HCT116 (cell line): ENCODE data around the gene PATZ1. TPM values are rescaled to one million over a fixed set of nuclear protein-coding genes. Genes with fewer than 3 reads are reported as not detected.

Experiments
- ATAC-seq: fragments of 200-7000 bp; cut with Tn5 transposase; 2 replicates; pipeline ENCODE4 v1.9.1; 2020; ENCODE audit warnings: mild to moderate bottlenecking, moderate library complexity
- BruUV-seq: library from RNA; stranded (reverse); fragments of 400-500 nt; replicated peaks from 2 replicates; lab custom pipeline; 2021; lab: Mats Ljungman, UMichigan
- CTCF ChIA-PET: fragments of 300-600 bp; sonication (Branson Sonifier 250); formaldehyde crosslinking; loops from one replicate; lab custom pipeline; 2021; ENCODE audit warnings: antibody characterized with exemption; lab: Charles Lee
- POLR2A ChIA-PET: fragments of 300-600, 350-600 bp; sonication (Branson Sonifier 250); formaldehyde crosslinking; loops from one replicate; lab custom pipeline; 2021; ENCODE audit warnings: antibody characterized with exemption; lab: Charles Lee
- RAD21 ChIA-PET, 2 experiments: fragments of 300-600 bp; sonication (Branson Sonifier 250); formaldehyde crosslinking; loops; one replicate each; lab custom pipeline; 2023; ENCODE audit warnings: low total read pairs in 2 of 2; ENCODE audit not compliant: uncharacterized antibody in 2 of 2, unreplicated experiment in 2 of 2, low non-redundant PET in 1 of 2; lab: Charles Lee
- DNase-seq: peaks from one replicate; pipeline ENCODE4 v3.0.0-alpha.2; 2010; ENCODE audit warnings: low read depth, low spot score
- H2AFZ ChIP-seq: fragments of 200-600 bp; shearing (Covaris generic), sonication (generic); 2 replicates; pipeline ENCODE4 v1.6.1; 2017; ENCODE audit warnings: low read depth, mixed run types, mixed read lengths, antibody characterized with exemption, low read length; ENCODE audit not compliant: poor library complexity, severe bottlenecking
- H3K27ac ChIP-seq: 2 replicates; pipeline ENCODE4 v1.5.1; 2012; ENCODE audit warnings: low read depth, low read length
- H3K27me3 ChIP-seq: fragments of 200-600 bp; sonication (generic); 2 replicates; pipeline ENCODE4 v1.6.1; 2016; ENCODE audit warnings: mixed run types, low read length, mixed read lengths; ENCODE audit not compliant: insufficient read depth
- H3K36me3 ChIP-seq, 2 experiments: fragments of 200-500 bp in 1 of 2; fragments of 200-600 bp in 1 of 2; sonication (Bioruptor generic) in 1 of 2; sonication (generic) in 1 of 2; 2 replicates each; pipeline versions ENCODE4 v1.5.1 to v1.6.1; 2014 to 2016; ENCODE audit warnings: low read length in 2 of 2, inconsistent platforms in 1 of 2, mixed read lengths in 1 of 2, mixed run types in 1 of 2; ENCODE audit not compliant: insufficient read depth in 2 of 2, control insufficient read depth in 1 of 2
- H3K4me1 ChIP-seq, 2 experiments: fragments of 200-600 bp in 1 of 2; sonication (generic) in 1 of 2; 2 replicates each; pipeline versions ENCODE4 v1.5.1 to v1.6.1; 2012 to 2017; ENCODE audit warnings: low read length in 2 of 2, inconsistent platforms in 1 of 2, mild to moderate bottlenecking in 1 of 2, mixed read lengths in 1 of 2, mixed run types in 1 of 2, moderate library complexity in 1 of 2; ENCODE audit not compliant: insufficient read depth in 2 of 2, control insufficient read depth in 1 of 2
- H3K4me2 ChIP-seq: fragments of 200-600 bp; sonication (generic); 2 replicates; pipeline ENCODE4 v1.6.1; 2017; ENCODE audit warnings: mixed run types, low read length, mixed read lengths
- H3K4me3 ChIP-seq, 2 experiments: fragments of 200-600 bp in 1 of 2; sonication (generic) in 1 of 2; replicated peaks in 1 of 2; 2 replicates each; pipeline ENCODE4 v1.5.1; 2011 to 2016; ENCODE audit warnings: low read length in 2 of 2, control low read depth in 1 of 2, low read depth in 1 of 2, mild to moderate bottlenecking in 1 of 2, mixed read lengths in 1 of 2, mixed run types in 1 of 2
- H3K79me2 ChIP-seq: fragments of 200-600 bp; sonication (generic); 2 replicates; pipeline ENCODE4 v1.6.1; 2017; ENCODE audit warnings: mild to moderate bottlenecking, mixed run types, low read length, moderate library complexity, mixed read lengths; ENCODE audit not compliant: insufficient read depth
- H3K9ac ChIP-seq: fragments of 200-600 bp; sonication (generic); 2 replicates; pipeline ENCODE4 v1.6.1; 2016; ENCODE audit warnings: low read length, mixed read lengths
- H3K9me2 ChIP-seq: fragments of 200-600 bp; sonication (generic), shearing (Covaris generic); 2 replicates; pipeline ENCODE4 v1.6.1; 2017; ENCODE audit warnings: mixed run types, mild to moderate bottlenecking, moderate library complexity; ENCODE audit not compliant: insufficient read depth
- H3K9me3 ChIP-seq, 2 experiments: fragments of 200-500 bp in 1 of 2; fragments of 200-600 bp in 1 of 2; sonication (Bioruptor generic) in 1 of 2; sonication (generic) in 1 of 2; 2 replicates each; pipeline ENCODE4 v1.6.1; 2014 to 2017; ENCODE audit warnings: low read length in 2 of 2, mixed read lengths in 2 of 2, inconsistent platforms in 1 of 2, low read depth in 1 of 2, mild to moderate bottlenecking in 1 of 2, mixed run types in 1 of 2, moderate library complexity in 1 of 2; ENCODE audit not compliant: control insufficient read depth in 1 of 2, insufficient read depth in 1 of 2
- H4K20me1 ChIP-seq: fragments of 200-600 bp; sonication (generic), shearing (Covaris generic); 2 replicates; pipeline ENCODE4 v1.6.1; 2017; ENCODE audit warnings: mixed run types, mild to moderate bottlenecking, moderate library complexity; ENCODE audit not compliant: insufficient read depth
- CBX3 ChIP-seq: IDR thresholded peaks from 2 replicates; pipeline ENCODE4 v1.6.1; 2012; ENCODE audit warnings: low read depth
- EZH2phosphoT487 ChIP-seq: fragments of 200-600 bp; IDR thresholded peaks from 2 replicates; pipeline ENCODE4 v1.6.1; 2018; ENCODE audit warnings: antibody characterized with exemption, borderline replicate concordance
- RAD21 ChIP-seq: IDR thresholded peaks from 2 replicates; pipeline ENCODE4 v1.6.1; 2012; ENCODE audit warnings: low read depth, mild to moderate bottlenecking
- intact Hi-C: fragments of 100-400 bp; cut with micrococcal nuclease; formaldehyde crosslinking; loops from 2 replicates; pipeline ENCODE4 v1.10.0; 2022
- total RNA-seq: library from RNA; stranded (reverse); gene quantifications from one replicate; pipeline ENCODE4 v1.2.1, GENCODE V29; 2021; ENCODE audit not compliant: unreplicated experiment
- TF ChIP-seq, protein P1 (sequence below): IDR thresholded peaks from 2 replicates; pipeline ENCODE4 v1.6.1; 2012; ENCODE audit warnings: low read depth
- TF ChIP-seq, protein P2 (sequence below), 3 experiments: fragments of 200-600 bp in 1 of 3; sonication (generic) in 1 of 3; IDR thresholded peaks in 2 of 3; conservative IDR thresholded peaks in 1 of 3; 2 replicates each; pipeline ENCODE4 v1.5.1; 2012 to 2017; ENCODE audit warnings: low read depth in 2 of 3, low read length in 2 of 3, antibody characterized with exemption in 1 of 3, borderline replicate concordance in 1 of 3, control low read depth in 1 of 3, mild to moderate bottlenecking in 1 of 3, mixed read lengths in 1 of 3, mixed run types in 1 of 3, moderate library complexity in 1 of 3; ENCODE audit not compliant: insufficient read depth in 1 of 3

Gene PATZ1
- total RNA-seq, 1 experiment from 2014 or later = 30.6 TPM

DNA sequence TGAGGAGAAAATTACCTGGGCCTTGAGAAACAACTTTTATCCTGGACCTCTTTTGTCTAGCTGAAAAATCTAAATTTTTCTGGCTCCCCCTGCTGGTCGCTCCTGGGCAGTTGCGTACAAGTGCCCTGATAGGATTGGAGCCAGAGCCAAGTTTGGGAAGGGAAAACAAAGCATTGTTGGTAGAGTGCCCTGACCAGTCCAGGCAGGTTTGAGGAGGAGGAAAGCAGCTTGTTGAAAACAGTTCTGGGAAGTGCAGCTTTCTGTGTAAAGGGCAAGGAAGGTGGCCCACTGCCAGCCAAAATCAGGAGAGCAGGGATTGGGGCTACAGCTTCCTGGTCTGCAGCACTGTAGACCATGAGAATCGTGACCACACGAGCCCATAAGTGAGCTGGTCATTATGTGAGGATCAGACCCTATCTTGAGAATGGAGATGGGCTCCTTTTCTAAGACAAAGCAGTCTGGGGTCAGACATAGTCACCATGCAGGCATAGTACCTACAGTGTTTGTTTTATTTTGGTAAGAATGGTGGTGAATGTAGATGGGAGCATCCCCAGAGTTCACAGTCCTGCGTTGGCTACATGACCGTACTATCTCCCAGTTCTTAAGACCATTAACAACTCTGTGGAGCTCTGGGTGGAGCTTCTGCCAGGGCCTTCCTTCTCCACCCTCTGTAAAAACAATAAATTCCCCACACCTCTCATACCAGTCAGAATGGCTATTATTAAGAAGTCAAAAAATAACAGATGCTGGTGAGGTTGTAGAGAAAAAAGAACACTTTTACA lies 32.6 kb downstream of the PATZ1 start:
- no peaks in the 10 kb centered on the region for H3K36me3 ChIP-seq
- H3K9me3 ChIP-seq = no peaks in the 10 kb centered on the region
- CTCF ChIA-PET = interaction anchor here (0.6 to 2.1 kb wide), 18 partner anchors 9 to 414 kb away, joined by 3 to 21 read pairs (median 6); partner anchors contain the start of genes PIK3IP1 and SELENOM
- BruUV-seq = no TSS peak
- H3K4me3 ChIP-seq = no peak overlapping the region
- TF ChIP-seq, protein P1, sequence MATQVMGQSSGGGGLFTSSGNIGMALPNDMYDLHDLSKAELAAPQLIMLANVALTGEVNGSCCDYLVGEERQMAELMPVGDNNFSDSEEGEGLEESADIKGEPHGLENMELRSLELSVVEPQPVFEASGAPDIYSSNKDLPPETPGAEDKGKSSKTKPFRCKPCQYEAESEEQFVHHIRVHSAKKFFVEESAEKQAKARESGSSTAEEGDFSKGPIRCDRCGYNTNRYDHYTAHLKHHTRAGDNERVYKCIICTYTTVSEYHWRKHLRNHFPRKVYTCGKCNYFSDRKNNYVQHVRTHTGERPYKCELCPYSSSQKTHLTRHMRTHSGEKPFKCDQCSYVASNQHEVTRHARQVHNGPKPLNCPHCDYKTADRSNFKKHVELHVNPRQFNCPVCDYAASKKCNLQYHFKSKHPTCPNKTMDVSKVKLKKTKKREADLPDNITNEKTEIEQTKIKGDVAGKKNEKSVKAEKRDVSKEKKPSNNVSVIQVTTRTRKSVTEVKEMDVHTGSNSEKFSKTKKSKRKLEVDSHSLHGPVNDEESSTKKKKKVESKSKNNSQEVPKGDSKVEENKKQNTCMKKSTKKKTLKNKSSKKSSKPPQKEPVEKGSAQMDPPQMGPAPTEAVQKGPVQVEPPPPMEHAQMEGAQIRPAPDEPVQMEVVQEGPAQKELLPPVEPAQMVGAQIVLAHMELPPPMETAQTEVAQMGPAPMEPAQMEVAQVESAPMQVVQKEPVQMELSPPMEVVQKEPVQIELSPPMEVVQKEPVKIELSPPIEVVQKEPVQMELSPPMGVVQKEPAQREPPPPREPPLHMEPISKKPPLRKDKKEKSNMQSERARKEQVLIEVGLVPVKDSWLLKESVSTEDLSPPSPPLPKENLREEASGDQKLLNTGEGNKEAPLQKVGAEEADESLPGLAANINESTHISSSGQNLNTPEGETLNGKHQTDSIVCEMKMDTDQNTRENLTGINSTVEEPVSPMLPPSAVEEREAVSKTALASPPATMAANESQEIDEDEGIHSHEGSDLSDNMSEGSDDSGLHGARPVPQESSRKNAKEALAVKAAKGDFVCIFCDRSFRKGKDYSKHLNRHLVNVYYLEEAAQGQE = no peak
- TF ChIP-seq, protein P2, sequence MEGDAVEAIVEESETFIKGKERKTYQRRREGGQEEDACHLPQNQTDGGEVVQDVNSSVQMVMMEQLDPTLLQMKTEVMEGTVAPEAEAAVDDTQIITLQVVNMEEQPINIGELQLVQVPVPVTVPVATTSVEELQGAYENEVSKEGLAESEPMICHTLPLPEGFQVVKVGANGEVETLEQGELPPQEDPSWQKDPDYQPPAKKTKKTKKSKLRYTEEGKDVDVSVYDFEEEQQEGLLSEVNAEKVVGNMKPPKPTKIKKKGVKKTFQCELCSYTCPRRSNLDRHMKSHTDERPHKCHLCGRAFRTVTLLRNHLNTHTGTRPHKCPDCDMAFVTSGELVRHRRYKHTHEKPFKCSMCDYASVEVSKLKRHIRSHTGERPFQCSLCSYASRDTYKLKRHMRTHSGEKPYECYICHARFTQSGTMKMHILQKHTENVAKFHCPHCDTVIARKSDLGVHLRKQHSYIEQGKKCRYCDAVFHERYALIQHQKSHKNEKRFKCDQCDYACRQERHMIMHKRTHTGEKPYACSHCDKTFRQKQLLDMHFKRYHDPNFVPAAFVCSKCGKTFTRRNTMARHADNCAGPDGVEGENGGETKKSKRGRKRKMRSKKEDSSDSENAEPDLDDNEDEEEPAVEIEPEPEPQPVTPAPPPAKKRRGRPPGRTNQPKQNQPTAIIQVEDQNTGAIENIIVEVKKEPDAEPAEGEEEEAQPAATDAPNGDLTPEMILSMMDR (IDR thresholded peaks at IDR 0.05 in 2 of 3, conservative IDR thresholded peaks at IDR 0.05 in 1 of 3; ENCODE audit: borderline replicate concordance in 1 of 3, insufficient read depth in 1 of 3, low read depth in 2 of 3, low read length in 2 of 3) = peak; percentile 65 to 91 (median 90); a peak in 5 of 6 replicates
- no peak for TF ChIP-seq EZH2phosphoT487
- peak; percentile 66 for TF ChIP-seq RAD21
- TF ChIP-seq CBX3 = peak; percentile 28; the same call in 1 of the 2 replicates
- TF ChIP-seq, all 23 proteins: peak for 3
- H3K79me2 ChIP-seq = no peaks in the 10 kb centered on the region
- H3K9me2 ChIP-seq = no peaks in the 10 kb centered on the region
- POLR2A ChIA-PET = no interaction called here
- peak overlapping the region; percentile 35 for H2AFZ ChIP-seq
- H3K27ac ChIP-seq = peak overlapping the region; percentile 36; the same call in 1 of the 2 replicates
- ATAC-seq = peak; percentile 96
- peak; percentile 40 for DNase-seq
- H4K20me1 ChIP-seq = no peaks in the 10 kb centered on the region
- no peaks in the 10 kb centered on the region for H3K27me3 ChIP-seq
- peaks cover 4 to 8% of the 10 kb centered on the region in 2 experiments for H3K4me1 ChIP-seq
- H3K4me2 ChIP-seq = peak overlapping the region; percentile 48
- no peak overlapping the region for H3K9ac ChIP-seq
- RAD21 ChIA-PET = interaction anchor here in 1 of 2 experiments (1.2 kb wide), 1 partner anchor 21 kb away, joined by 3 read pairs; the partner anchor contains the start of gene PIK3IP1
- intact Hi-C loops = loop anchor here (5.0 kb wide), 1 partner anchor 346 kb away; the partner anchor contains the start of genes MORC2 and TUG1
